ENCODE data around the gene TEX2.

TEX2 gene

DNA sequence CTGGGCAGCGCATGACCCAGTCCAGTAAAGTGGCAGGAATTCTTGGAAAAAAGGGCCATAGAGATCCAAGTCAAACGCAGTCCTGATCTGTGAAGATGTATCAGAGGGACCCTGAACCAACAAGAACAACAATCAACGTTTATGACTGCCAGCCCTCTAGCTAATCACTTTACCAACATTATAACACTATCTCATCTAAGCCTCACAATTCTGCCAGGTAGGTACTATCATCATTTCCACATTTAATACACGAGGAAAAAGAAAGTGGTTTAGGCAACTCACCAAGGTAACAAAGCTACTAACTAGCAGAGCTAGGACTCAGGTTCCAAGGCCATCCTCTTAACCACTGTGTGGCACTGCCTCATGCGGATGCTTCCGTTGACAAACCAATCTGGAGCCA is 28.1 kb downstream of the TEX2 start:
- TF ChIP-seq YY1 (IDR thresholded peaks at IDR 0.05; ENCODE audit: low read depth) (no peak), TAF1 (IDR thresholded peaks at IDR 0.05; ENCODE audit: low read depth) (no peak), CREB1 (IDR thresholded peaks at IDR 0.05; ENCODE audit: low read depth) (no peak), RAD21 (IDR thresholded peaks at IDR 0.05; ENCODE audit: low read depth) (no peak), CEBPB (IDR thresholded peaks at IDR 0.05) (no peak), TCF12 (IDR thresholded peaks at IDR 0.05; ENCODE audit: low read depth) (no peak), FOXM1 (IDR thresholded peaks at IDR 0.05; ENCODE audit: borderline replicate concordance, low read depth) (no peak), NFIC (IDR thresholded peaks at IDR 0.05) (no peak), ZBTB7A (IDR thresholded peaks at IDR 0.05; ENCODE audit: low read depth) (no peak), EP300 (IDR thresholded peaks at IDR 0.05; ENCODE audit: borderline replicate concordance) (no peak), EGR1 (IDR thresholded peaks at IDR 0.05) (no peak), MAX (IDR thresholded peaks at IDR 0.05) (no peak), TEAD4 (IDR thresholded peaks at IDR 0.05) (no peak)
- TF ChIP-seq, protein P1, sequence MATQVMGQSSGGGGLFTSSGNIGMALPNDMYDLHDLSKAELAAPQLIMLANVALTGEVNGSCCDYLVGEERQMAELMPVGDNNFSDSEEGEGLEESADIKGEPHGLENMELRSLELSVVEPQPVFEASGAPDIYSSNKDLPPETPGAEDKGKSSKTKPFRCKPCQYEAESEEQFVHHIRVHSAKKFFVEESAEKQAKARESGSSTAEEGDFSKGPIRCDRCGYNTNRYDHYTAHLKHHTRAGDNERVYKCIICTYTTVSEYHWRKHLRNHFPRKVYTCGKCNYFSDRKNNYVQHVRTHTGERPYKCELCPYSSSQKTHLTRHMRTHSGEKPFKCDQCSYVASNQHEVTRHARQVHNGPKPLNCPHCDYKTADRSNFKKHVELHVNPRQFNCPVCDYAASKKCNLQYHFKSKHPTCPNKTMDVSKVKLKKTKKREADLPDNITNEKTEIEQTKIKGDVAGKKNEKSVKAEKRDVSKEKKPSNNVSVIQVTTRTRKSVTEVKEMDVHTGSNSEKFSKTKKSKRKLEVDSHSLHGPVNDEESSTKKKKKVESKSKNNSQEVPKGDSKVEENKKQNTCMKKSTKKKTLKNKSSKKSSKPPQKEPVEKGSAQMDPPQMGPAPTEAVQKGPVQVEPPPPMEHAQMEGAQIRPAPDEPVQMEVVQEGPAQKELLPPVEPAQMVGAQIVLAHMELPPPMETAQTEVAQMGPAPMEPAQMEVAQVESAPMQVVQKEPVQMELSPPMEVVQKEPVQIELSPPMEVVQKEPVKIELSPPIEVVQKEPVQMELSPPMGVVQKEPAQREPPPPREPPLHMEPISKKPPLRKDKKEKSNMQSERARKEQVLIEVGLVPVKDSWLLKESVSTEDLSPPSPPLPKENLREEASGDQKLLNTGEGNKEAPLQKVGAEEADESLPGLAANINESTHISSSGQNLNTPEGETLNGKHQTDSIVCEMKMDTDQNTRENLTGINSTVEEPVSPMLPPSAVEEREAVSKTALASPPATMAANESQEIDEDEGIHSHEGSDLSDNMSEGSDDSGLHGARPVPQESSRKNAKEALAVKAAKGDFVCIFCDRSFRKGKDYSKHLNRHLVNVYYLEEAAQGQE (IDR thresholded peaks at IDR 0.05; ENCODE audit: low read depth): no peak
- TF ChIP-seq, protein P2, sequence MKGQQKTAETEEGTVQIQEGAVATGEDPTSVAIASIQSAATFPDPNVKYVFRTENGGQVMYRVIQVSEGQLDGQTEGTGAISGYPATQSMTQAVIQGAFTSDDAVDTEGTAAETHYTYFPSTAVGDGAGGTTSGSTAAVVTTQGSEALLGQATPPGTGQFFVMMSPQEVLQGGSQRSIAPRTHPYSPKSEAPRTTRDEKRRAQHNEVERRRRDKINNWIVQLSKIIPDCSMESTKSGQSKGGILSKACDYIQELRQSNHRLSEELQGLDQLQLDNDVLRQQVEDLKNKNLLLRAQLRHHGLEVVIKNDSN (IDR thresholded peaks at IDR 0.05): no peak

GRCh38 chr17:64232466-64233262 is 30.4 kb downstream of the TEX2 start:
- TF ChIP-seq, protein P1 (IDR thresholded peaks at IDR 0.05; ENCODE audit: low read depth): no peak
- TF ChIP-seq TEAD4 (IDR thresholded peaks at IDR 0.05) (no peak), RAD21 (IDR thresholded peaks at IDR 0.05; ENCODE audit: low read depth) (no peak), FOXM1 (IDR thresholded peaks at IDR 0.05; ENCODE audit: borderline replicate concordance, low read depth) (no peak), CREB1 (IDR thresholded peaks at IDR 0.05; ENCODE audit: low read depth) (no peak), MAX (IDR thresholded peaks at IDR 0.05) (no peak), CEBPB (IDR thresholded peaks at IDR 0.05) (no peak), EP300 (IDR thresholded peaks at IDR 0.05; ENCODE audit: borderline replicate concordance) (no peak), NFIC (IDR thresholded peaks at IDR 0.05) (no peak)
- TF ChIP-seq, protein P2 (IDR thresholded peaks at IDR 0.05): no peak

GRCh38 chr17:64231567-64232141 is 31.4 kb downstream of the TEX2 start:
- no peak for TF ChIP-seq TCF12 (IDR thresholded peaks at IDR 0.05; ENCODE audit: low read depth)
- no peak for TF ChIP-seq RAD21 (IDR thresholded peaks at IDR 0.05; ENCODE audit: low read depth)
- TF ChIP-seq, protein P1 (IDR thresholded peaks at IDR 0.05; ENCODE audit: low read depth): no peak
- no peak for TF ChIP-seq FOXM1 (IDR thresholded peaks at IDR 0.05; ENCODE audit: borderline replicate concordance, low read depth)
- no peak for TF ChIP-seq NFIC (IDR thresholded peaks at IDR 0.05)
- no peak for TF ChIP-seq EP300 (IDR thresholded peaks at IDR 0.05; ENCODE audit: borderline replicate concordance)
- no peak for TF ChIP-seq YY1 (IDR thresholded peaks at IDR 0.05; ENCODE audit: low read depth)
- TF ChIP-seq, protein P2 (IDR thresholded peaks at IDR 0.05): no peak
- TF ChIP-seq ZBTB7A (IDR thresholded peaks at IDR 0.05; ENCODE audit: low read depth): no peak
- no peak for TF ChIP-seq TAF1 (IDR thresholded peaks at IDR 0.05; ENCODE audit: low read depth)
